Neuronal stem cell (in vitro differentiated cells): ENCODE data around the gene PKD1. TPM values are rescaled to one million over a fixed set of nuclear protein-coding genes. Genes with fewer than 3 reads are reported as not detected.

ENCODE experiments used
- small RNA-seq: library from polyadenylated mRNA; stranded (forward); fragments of <200 nt; extraction: miRNeasy Mini kit (QIAGEN cat#:217004); gene quantifications from one replicate; pipeline ENCODE3, GENCODE V24; 2013; ENCODE audit not compliant: insufficient read depth

PKD1 gene

Small RNA genes within 50 kb of the gene (small RNA-seq; reads per million reads assigned to genes)
- gene MIR1225 (not detected), gene MIR3180-5 (not detected), gene MIR4516 (not detected), gene RF00019 (not detected), gene SNORD60 (not detected)
